Common myeloid progenitor, CD34-positive (primary cell): ENCODE results near the gene NPRL2.
A peak's percentile ranks its signal among the peaks of the same experiment; 100 is the strongest.

Source experiments
- CTCF ChIA-PET: fragments of 350-600 bp; sonication (Branson Sonifier 250); formaldehyde crosslinking; loops from one replicate; lab custom pipeline; 2021; ENCODE audit warnings: antibody characterized with exemption; lab: Charles Lee
- POLR2A ChIA-PET: fragments of 350-600 bp; sonication (Branson Sonifier 250); formaldehyde crosslinking; loops from one replicate; lab custom pipeline; 2021; ENCODE audit warnings: antibody characterized with exemption; lab: Charles Lee
- DNase-seq, 3 donors: peaks; one replicate each; pipeline versions ENCODE4 v3.0.0 to v3.0.0-alpha.2; 2013
- H3K27ac ChIP-seq, 2 experiments: 1 replicate in 1 of 2; 2 replicates in 1 of 2; pipeline ENCODE4 v1.7.0; 2013; ENCODE audit warnings: inconsistent platforms in 2 of 2, low read length in 2 of 2, mild to moderate bottlenecking in 2 of 2, low read depth in 1 of 2, moderate library complexity in 1 of 2; ENCODE audit not compliant: severe bottlenecking in 2 of 2, insufficient read depth in 1 of 2, poor library complexity in 1 of 2
- H3K27me3 ChIP-seq, 5 experiments: replicated peaks in 2 of 5; 1 replicate in 3 of 5; 2 replicates in 2 of 5; pipeline versions ENCODE4 v1.6.1 to v1.7.0; 2013; ENCODE audit warnings: low read length in 4 of 5, mild to moderate bottlenecking in 2 of 5, moderate library complexity in 2 of 5, inconsistent platforms in 1 of 5; ENCODE audit not compliant: insufficient read depth in 5 of 5, control insufficient read depth in 4 of 5
- H3K36me3 ChIP-seq, 4 experiments: 1 replicate in 2 of 4; 2 replicates in 2 of 4; pipeline versions ENCODE4 v1.6.1 to v1.7.0; 2013; ENCODE audit warnings: low read length in 3 of 4, control low read depth in 1 of 4, mild to moderate bottlenecking in 1 of 4; ENCODE audit not compliant: control insufficient read depth in 4 of 4, insufficient read depth in 4 of 4
- H3K4me1 ChIP-seq, 4 experiments: 1 replicate in 3 of 4; 2 replicates in 1 of 4; pipeline versions ENCODE4 v1.6.1 to v1.7.1; 2013; ENCODE audit warnings: low read length in 3 of 4, mild to moderate bottlenecking in 3 of 4, control low read depth in 1 of 4, inconsistent platforms in 1 of 4, moderate library complexity in 1 of 4; ENCODE audit not compliant: control insufficient read depth in 4 of 4, insufficient read depth in 4 of 4; ENCODE audit errors: control extremely low read depth in 1 of 4
- H3K4me3 ChIP-seq, 7 experiments: 1 replicate in 4 of 7; 2 replicates in 3 of 7; pipeline versions ENCODE4 v1.5.1 to v1.7.0; 2013; ENCODE audit warnings: mild to moderate bottlenecking in 7 of 7, low read length in 6 of 7, moderate library complexity in 6 of 7, inconsistent platforms in 2 of 7, low read depth in 2 of 7, control low read depth in 1 of 7; ENCODE audit not compliant: insufficient read depth in 4 of 7, control insufficient read depth in 1 of 7; ENCODE audit errors: extremely low read depth in 1 of 7
- H3K9me3 ChIP-seq, 5 experiments: 1 replicate in 4 of 5; 2 replicates in 1 of 5; pipeline versions ENCODE4 v1.6.1 to v1.7.1; 2013; ENCODE audit warnings: low read length in 4 of 5, mild to moderate bottlenecking in 2 of 5, inconsistent platforms in 1 of 5, low read depth in 1 of 5, moderate library complexity in 1 of 5; ENCODE audit not compliant: control insufficient read depth in 4 of 5, insufficient read depth in 2 of 5; ENCODE audit errors: control extremely low read depth in 1 of 5
- WGBS: methylation state at CpG from one replicate; pipeline ENCODE4 v1.1.5; 2013; ENCODE audit not compliant: insufficient coverage; 5-methylcytosine and 5-hydroxymethylcytosine counted together

Gene NPRL2

DNA sequence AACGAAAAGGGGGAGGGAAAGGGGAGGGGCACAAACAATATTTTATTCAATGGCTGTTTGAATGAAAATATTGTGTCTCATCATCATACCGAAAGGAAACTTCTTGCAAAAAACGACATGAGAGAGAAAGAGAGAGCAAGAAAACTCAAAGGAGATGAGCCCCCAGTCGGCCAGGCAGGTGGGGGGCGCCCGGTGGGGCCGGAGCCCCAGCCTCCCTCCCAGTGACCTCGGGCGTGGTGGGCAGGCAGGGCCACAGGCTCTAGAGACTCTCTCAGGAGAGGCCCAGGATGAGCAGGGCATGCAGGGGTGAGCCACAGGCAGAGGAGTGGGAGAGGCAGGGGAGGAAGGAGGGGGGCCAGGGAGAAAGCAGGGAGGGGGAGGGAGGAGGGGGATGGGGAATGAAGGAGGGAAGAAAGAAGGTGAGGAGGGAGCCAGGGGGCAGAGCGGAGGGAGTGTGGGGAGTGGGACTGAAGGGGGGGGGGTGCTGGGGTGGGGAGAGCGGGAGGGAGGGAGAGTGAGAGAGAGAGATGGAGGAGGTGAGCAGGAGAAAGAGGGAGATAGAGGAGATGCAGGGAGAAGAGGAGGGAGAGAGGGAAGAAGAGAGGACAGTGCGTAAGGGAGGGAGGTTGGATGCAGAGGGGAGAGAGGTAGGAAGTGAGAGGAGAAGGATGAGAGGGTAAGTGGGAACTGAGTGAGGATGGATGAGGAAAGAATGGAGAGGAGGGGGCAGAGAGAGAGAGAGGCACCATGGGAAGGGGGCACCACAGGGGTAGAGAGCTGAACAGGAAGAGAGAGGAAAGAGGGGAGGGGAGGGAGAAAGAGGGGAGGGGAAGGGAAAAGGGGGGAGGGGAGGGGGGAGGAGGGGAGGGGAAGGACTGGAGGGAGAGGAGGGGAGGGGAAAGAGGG lies 22.8 kb upstream of the NPRL2 start:
- H3K27ac ChIP-seq, result no peak overlapping the region
- H3K4me3 ChIP-seq, result no peak overlapping the region
- no peaks in the 10 kb centered on the region for H3K36me3 ChIP-seq
- peaks cover 0 to 20% (median 15%) of the 10 kb centered on the region in 4 experiments for H3K4me1 ChIP-seq
- H3K27me3 ChIP-seq, result no peaks in the 10 kb centered on the region
- 73% methylated on average over 9 of the region's 12 CpGs for WGBS
- ChIA-PET CTCF (interaction anchor here (1.4 kb wide), 1 partner anchor 20 kb away, joined by 5 read pairs; no protein-coding TSS in a partner anchor), POLR2A (no interaction called here)
- H3K9me3 ChIP-seq, result no peaks in the 10 kb centered on the region
- DNase-seq, result no peak

- CTCF ChIA-PET, result interaction anchor here (0.6 to 1.4 kb wide), 3 partner anchors 18 to 24 kb away, joined by 3 to 5 read pairs (median 3); no protein-coding TSS in a partner anchor
- H3K36me3 ChIP-seq, result no peaks in the 10 kb centered on the region
- H3K9me3 ChIP-seq, result no peaks in the 10 kb centered on the region
- H3K4me1 ChIP-seq, result peaks cover 0 to 20% (median 15%) of the 10 kb centered on the region in 4 experiments
- H3K27me3 ChIP-seq, result no peaks in the 10 kb centered on the region
- 80% methylated on average over 5 of the region's 8 CpGs for WGBS
- POLR2A ChIA-PET, result no interaction called here
- peak; percentile 46 to 77 (median 70) for DNase-seq
- no peak overlapping the region for H3K27ac ChIP-seq
- H3K4me3 ChIP-seq, result no peak overlapping the region
Measured at GRCh38 chr3:50372349-50372748, 21.8 kb upstream of the NPRL2 start.

- no peaks in the 10 kb centered on the region for H3K9me3 ChIP-seq
- ChIA-PET POLR2A (no interaction called here), CTCF (interaction anchor here (0.6 to 1.9 kb wide), 6 partner anchors 8 to 79 kb away, joined by 3 to 7 read pairs (median 3); no protein-coding TSS in a partner anchor)
- WGBS, result 96% methylated on average over 3 of the region's 3 CpGs
- H3K4me3 ChIP-seq, result no peak overlapping the region
- H3K27me3 ChIP-seq, result no peaks in the 10 kb centered on the region
- DNase-seq, result no peak
- H3K36me3 ChIP-seq, result no peaks in the 10 kb centered on the region
- no peak overlapping the region for H3K27ac ChIP-seq
- H3K4me1 ChIP-seq, result peaks cover 0 to 20% (median 15%) of the 10 kb centered on the region in 4 experiments
Measured at GRCh38 chr3:50371133-50371685, 20.6 kb upstream of the NPRL2 start.

- no peak overlapping the region for H3K4me3 ChIP-seq
- 77% methylated on average over 14 of the region's 14 CpGs for WGBS
- POLR2A ChIA-PET, result no interaction called here
- H3K36me3 ChIP-seq, result no peaks in the 10 kb centered on the region
- peaks cover 0 to 4% (median 0%) of the 10 kb centered on the region in 5 experiments for H3K27me3 ChIP-seq
- no peak overlapping the region for H3K27ac ChIP-seq
- CTCF ChIA-PET, result interaction anchor here (0.6 to 1.9 kb wide), 6 partner anchors 9 to 79 kb away, joined by 3 to 7 read pairs (median 4); no protein-coding TSS in a partner anchor
- H3K9me3 ChIP-seq, result no peaks in the 10 kb centered on the region
- peaks cover 0 to 25% (median 19%) of the 10 kb centered on the region in 4 experiments for H3K4me1 ChIP-seq
- peak in 2 of 3 donors; percentile 26 to 40 for DNase-seq
Measured at GRCh38 chr3:50370594-50370993, 20.0 kb upstream of the NPRL2 start.

GRCh38 chr3:50369012-50369670 lies 18.6 kb upstream of the NPRL2 start:
- peaks cover 0 to 5% (median 0%) of the 10 kb centered on the region in 5 experiments for H3K27me3 ChIP-seq
- no peaks in the 10 kb centered on the region for H3K9me3 ChIP-seq
- peaks cover 0 to 27% (median 26%) of the 10 kb centered on the region in 4 experiments for H3K4me1 ChIP-seq
- ChIA-PET CTCF (interaction anchor here (0.9 to 1.6 kb wide), 5 partner anchors 12 to 55 kb away, joined by 3 to 5 read pairs (median 3); partner anchors contain the start of gene RASSF1), POLR2A (no interaction called here)
- no peak for DNase-seq
- WGBS, result 95% methylated on average over 9 of the region's 9 CpGs
- H3K27ac ChIP-seq, result no peak overlapping the region
- H3K36me3 ChIP-seq, result no peaks in the 10 kb centered on the region
- H3K4me3 ChIP-seq, result no peak overlapping the region

GRCh38 chr3:50365842-50366220 lies 15.3 kb upstream of the NPRL2 start:
- ChIA-PET POLR2A (no interaction called here), CTCF (interaction anchor here (0.7 to 3.9 kb wide), 4 partner anchors 9 to 23 kb away, joined by 3 to 28 read pairs (median 9); partner anchors contain the start of genes CYB561D2 and NPRL2)
- peak overlapping the region in 6 of 7 experiments; percentile 18 to 84 (median 62) for H3K4me3 ChIP-seq
- peaks cover 0 to 18% (median 14%) of the 10 kb centered on the region in 4 experiments for H3K4me1 ChIP-seq
- no peak overlapping the region for H3K27ac ChIP-seq
- DNase-seq, result no peak
- H3K9me3 ChIP-seq, result no peaks in the 10 kb centered on the region
- no peaks in the 10 kb centered on the region for H3K36me3 ChIP-seq
- WGBS, result 87% methylated on average over 4 of the region's 5 CpGs
- peaks cover 0 to 8% (median 0%) of the 10 kb centered on the region in 5 experiments for H3K27me3 ChIP-seq
